Dendritic cell treated with granulocyte-macrophage colony-stimulating factor and Interleukin-4, amounts not matched to agents 40 ng/mL and 50 ng/mL, for 4 days (primary cell): ENCODE results near the gene FBXO24.
A peak's percentile ranks its signal among the peaks of the same experiment; 100 is the strongest.

ENCODE experiments used
- H3K27ac Mint-ChIP-seq: one replicate; pipeline ENCODE4 v1.8.0; 2022; ENCODE audit warnings: mild to moderate bottlenecking, mixed read lengths
- H3K27me3 Mint-ChIP-seq: one replicate; pipeline ENCODE4 v1.8.0; 2022; ENCODE audit warnings: mild to moderate bottlenecking, mixed read lengths
- H3K36me3 Mint-ChIP-seq: one replicate; pipeline ENCODE4 v1.8.0; 2022; ENCODE audit warnings: low read depth, mixed read lengths
- H3K4me1 Mint-ChIP-seq: one replicate; pipeline ENCODE4 v1.8.0; 2022; ENCODE audit warnings: low read depth, mixed read lengths
- H3K4me3 Mint-ChIP-seq: one replicate; pipeline ENCODE4 v1.8.0; 2022; ENCODE audit warnings: mild to moderate bottlenecking, moderate library complexity, mixed read lengths
- H3K9me3 Mint-ChIP-seq: one replicate; pipeline ENCODE4 v1.8.0; 2022; ENCODE audit warnings: mixed read lengths
- intact Hi-C: fragments of 100-400 bp; cut with micrococcal nuclease; formaldehyde crosslinking; loops from one replicate; pipeline ENCODE4 v1.15.0; 2022

The FBXO24 gene

DNA sequence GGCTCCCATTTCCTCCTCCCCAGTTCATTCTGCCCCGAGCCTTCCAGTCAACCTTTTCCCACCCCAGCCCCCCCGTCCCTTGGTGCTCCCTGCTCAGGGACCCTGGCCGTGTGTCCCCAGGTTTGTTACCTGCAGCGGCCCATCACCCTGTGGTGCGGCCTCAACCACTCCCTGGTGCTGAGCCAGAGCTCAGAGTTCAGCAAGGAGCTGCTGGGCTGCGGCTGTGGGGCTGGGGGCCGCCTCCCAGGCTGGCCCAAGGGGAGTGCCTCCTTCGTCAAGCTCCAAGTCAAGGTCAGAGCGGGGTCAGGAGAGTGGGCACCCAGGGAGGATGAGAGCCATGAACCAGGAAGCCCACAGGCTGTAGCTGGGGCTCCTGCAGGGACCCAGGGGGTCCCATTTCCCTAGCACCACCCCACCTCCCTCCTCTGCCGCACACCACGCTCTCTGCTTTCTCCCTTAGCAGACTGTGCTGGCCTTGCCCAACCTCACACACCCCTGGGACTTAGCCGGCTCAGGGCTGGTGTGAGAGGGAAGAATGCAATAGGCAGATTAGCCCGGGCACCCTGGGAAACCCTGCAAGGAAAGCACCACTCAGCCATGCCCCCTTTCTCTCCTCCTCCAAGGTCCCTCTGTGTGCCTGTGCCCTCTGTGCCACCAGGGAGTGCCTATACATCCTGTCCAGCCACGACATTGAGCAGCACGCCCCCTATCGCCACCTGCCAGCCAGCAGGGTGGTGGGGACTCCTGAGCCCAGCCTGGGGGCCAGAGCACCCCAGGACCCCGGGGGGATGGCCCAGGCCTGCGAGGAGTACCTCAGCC lies 14.0 kb downstream of the FBXO24 start:
- peaks cover 39% of the 10 kb centered on the region for H3K27me3 Mint-ChIP-seq
- H3K4me3 Mint-ChIP-seq = no peak overlapping the region

DNA sequence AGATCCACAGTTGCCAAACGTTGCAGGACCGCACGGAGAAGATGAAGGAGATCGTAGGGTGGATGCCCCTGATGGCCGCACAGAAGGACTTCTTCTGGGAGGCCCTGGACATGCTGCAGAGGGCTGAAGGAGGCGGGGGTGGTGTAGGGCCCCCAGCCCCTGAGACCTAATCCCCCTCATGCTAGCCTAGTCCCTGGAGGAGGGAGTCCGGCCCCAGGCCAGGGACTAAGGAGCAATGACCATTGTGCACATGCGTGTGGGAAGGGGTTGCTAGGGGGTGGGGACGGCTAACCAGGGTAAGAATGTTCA lies 14.6 kb downstream of the FBXO24 start:
- peaks cover 28% of the 10 kb centered on the region for H3K4me1 Mint-ChIP-seq
- intact Hi-C loops = no loop called here
- no peak overlapping the region for H3K4me3 Mint-ChIP-seq
- no peak overlapping the region for H3K27ac Mint-ChIP-seq
- H3K9me3 Mint-ChIP-seq = no peaks in the 10 kb centered on the region
- H3K27me3 Mint-ChIP-seq = peaks cover 44% of the 10 kb centered on the region
- no peaks in the 10 kb centered on the region for H3K36me3 Mint-ChIP-seq

More for the DNA sequence above, 14.0 kb downstream of the FBXO24 start:
- H3K9me3 Mint-ChIP-seq = no peaks in the 10 kb centered on the region
- no peak overlapping the region for H3K27ac Mint-ChIP-seq
- no peaks in the 10 kb centered on the region for H3K36me3 Mint-ChIP-seq
- intact Hi-C loops = no loop called here
- H3K4me1 Mint-ChIP-seq = peaks cover 22% of the 10 kb centered on the region

DNA sequence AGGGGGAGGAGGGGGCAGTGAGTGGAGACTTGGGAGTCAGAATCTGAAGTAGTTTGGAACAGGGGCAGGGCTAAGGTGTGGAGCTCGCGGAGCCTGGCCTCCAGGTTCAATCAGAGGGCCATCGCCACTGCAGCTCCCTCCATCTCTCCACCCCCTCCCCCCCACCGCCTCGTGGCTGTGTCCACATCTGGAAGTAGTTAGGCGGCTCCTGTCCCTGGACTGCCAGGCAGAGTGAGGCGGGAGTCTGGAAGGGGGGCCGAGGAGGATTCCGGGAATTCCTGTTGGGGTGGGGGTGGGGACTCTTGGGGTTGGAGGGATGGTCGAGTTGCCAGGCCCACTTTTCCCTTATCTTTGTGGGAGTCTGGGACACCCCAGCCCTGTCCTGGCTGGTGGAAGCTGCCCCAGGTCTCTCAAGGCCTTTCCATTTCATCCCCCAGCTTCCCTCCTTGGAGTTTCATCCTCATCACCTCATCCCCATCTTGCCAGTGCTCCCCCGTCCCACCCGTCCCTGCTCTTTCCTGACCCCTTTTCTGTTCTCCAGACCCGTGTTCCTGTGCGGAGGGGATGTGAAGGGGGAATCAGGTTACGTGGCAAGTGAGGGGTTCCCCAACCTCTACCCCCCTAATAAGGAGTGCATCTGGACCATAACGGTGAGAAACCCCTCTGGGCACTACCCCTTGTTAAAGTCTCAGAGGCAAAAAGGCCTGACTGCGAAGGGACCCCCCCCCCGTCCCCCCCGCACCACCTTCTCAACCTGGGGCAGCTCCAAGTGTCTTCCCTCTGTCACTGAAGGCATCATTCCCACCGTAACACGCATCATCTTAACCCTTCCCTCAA lies 17.0 kb downstream of the FBXO24 start:
- Mint-ChIP-seq H3K27me3 (peaks cover 59% of the 10 kb centered on the region), H3K36me3 (no peaks in the 10 kb centered on the region), H3K4me1 (peaks cover 36% of the 10 kb centered on the region), H3K9me3 (no peaks in the 10 kb centered on the region), H3K4me3 (no peak overlapping the region), H3K27ac (no peak overlapping the region)
- intact Hi-C loops = no loop called here

DNA sequence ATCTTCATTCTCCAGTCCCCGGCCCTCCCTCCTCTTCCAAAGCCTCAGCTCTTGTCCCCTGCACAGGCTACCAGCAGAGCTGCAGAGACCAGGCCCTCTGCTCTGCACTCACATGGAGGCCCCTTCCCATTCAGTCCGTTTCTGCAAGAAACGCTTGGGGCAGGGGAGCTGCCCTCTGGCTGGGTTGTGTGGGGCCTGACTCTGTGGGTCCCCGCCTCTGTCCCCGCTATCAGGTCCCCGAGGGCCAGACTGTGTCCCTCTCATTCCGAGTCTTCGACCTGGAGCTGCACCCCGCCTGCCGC lies 17.5 kb downstream of the FBXO24 start:
- H3K36me3 Mint-ChIP-seq = no peaks in the 10 kb centered on the region
- peak overlapping the region; percentile 81 for H3K4me3 Mint-ChIP-seq
- peak overlapping the region; percentile 43 for H3K27ac Mint-ChIP-seq
- H3K27me3 Mint-ChIP-seq = peaks cover 59% of the 10 kb centered on the region
- intact Hi-C loops = no loop called here
- H3K4me1 Mint-ChIP-seq = peaks cover 36% of the 10 kb centered on the region
- H3K9me3 Mint-ChIP-seq = no peaks in the 10 kb centered on the region

DNA sequence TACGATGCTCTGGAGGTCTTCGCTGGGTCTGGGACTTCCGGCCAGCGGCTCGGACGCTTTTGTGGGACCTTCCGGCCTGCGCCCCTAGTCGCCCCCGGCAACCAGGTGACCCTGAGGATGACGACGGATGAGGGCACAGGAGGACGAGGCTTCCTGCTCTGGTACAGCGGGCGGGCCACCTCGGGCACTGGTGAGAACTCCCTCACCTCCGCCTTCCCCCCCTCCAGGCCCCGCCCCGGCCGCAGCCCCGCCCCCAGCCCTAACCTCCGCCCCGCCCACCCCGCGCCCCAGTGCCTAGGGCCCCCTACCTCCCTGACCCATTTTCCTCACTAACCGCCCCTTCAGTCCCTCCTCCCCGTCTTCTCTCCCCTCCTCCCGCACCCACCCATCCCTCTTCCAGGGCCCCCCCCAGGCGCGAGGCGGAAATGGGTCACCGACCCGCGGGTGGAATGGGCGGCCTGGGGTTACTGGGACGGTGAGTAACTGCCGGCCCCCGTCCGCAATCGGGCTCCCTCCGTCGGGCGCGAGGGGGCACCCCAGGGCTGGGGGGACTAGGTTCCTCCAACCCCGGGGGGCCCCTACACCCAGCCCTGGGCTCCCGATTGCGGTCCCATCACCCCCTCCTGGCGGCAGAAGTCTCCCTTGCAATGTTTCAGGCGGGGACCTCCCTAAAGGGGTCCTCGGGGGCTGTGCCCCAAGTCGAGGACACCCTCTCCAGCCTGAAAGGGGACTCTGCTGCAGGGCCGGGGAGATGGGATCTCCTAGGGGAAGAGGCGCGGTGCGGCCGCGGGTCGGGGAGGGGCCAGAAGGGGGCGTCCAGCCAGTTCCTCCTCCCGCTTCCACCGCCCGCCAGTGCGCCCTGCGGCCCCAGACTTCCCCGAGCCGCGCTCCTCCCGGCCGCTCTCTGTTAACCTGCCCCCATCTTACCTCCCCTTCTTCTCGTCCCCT lies 18.2 kb downstream of the FBXO24 start:
- Mint-ChIP-seq H3K4me1 (peaks cover 37% of the 10 kb centered on the region), H3K4me3 (peak overlapping the region; percentile 81), H3K36me3 (no peaks in the 10 kb centered on the region), H3K27me3 (peaks cover 57% of the 10 kb centered on the region), H3K27ac (peak overlapping the region; percentile 43), H3K9me3 (no peaks in the 10 kb centered on the region)
- intact Hi-C loops = no loop called here

DNA sequence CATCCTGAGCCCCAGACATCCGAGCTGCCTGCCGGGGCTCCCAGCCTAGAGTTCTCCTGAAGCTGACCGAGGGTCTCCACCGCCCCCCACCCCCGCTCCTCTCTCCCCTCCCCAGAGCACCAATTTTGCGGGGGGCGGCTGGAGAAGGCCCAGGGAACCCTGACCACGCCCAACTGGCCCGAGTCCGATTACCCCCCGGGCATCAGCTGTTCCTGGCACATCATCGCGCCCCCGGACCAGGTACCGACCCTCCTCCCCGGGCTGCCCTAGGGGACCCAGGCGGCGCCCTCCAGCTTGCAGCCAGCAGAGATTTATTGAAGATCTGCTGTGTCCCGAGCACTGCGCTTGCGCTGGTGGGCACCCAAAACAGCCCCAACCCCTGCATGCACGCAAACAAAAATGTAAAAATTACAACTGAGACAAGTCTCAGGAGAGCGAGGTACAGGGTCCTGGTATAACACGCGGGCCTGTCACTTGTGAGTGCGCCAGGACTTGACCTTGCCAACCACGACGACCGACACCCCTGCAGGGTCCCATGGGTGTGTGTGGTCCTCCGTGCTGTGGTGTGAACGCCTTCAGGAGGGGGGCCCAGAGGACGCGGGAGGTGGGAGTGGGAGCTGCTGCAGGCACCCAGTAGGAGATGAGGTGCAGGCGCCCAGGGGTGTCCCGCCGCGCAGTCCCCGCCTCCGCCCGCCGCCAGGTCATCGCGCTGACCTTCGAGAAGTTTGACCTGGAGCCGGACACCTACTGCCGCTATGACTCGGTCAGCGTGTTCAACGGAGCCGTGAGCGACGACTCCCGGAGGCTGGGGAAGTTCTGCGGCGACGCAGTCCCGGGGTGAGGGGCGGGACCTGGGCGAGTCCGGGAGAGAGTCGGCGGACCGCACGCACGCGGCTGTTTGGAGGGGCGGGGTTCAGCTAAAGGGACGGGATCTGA lies 19.1 kb downstream of the FBXO24 start:
- H3K36me3 Mint-ChIP-seq = no peaks in the 10 kb centered on the region
- peaks cover 55% of the 10 kb centered on the region for H3K27me3 Mint-ChIP-seq
- peak overlapping the region; percentile 43 for H3K27ac Mint-ChIP-seq
- intact Hi-C loops = no loop called here
- peaks cover 47% of the 10 kb centered on the region for H3K4me1 Mint-ChIP-seq
- peak overlapping the region; percentile 81 for H3K4me3 Mint-ChIP-seq
- H3K9me3 Mint-ChIP-seq = no peaks in the 10 kb centered on the region

DNA sequence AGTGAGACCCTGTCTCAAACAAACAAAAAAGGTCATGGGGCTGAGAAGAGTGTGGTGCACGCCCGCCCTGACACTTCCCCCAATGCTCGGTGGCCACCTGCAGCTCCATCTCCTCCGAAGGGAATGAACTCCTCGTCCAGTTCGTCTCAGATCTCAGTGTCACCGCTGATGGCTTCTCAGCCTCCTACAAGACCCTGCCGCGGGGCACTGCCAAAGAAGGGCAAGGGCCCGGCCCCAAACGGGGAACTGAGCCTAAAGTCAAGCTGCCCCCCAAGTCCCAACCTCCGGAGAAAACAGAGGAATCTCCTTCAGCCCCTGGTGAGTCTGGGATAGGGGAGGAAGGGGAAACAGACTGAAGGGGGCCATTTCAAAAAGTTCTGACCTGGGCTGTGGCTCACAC lies 20.2 kb downstream of the FBXO24 start:
- intact Hi-C loops = no loop called here
- Mint-ChIP-seq H3K27ac (peak overlapping the region; percentile 43), H3K4me3 (no peak overlapping the region)

DNA sequence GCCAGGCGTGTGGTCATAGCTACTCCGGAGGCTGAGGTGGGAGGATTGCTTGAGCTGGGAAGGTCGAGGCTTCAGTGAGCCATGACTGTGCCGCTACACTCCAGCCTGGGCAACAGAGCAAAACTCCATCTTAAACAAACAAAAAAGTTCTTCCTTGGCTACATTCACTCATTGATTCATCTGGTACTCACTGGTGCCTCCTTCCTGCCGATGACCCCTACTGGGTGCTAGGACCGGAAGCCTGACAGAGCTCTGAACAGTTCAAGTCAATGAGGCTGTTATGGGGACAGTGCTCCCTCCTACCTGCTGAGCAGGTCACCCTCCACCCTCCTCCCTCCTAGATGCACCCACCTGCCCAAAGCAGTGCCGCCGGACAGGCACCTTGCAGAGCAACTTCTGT lies 21.0 kb downstream of the FBXO24 start:
- intact Hi-C loops = no loop called here
- Mint-ChIP-seq H3K4me3 (no peak overlapping the region), H3K27ac (no peak overlapping the region), H3K9me3 (no peaks in the 10 kb centered on the region), H3K4me1 (peaks cover 56% of the 10 kb centered on the region), H3K27me3 (peaks cover 42% of the 10 kb centered on the region), H3K36me3 (peaks cover 5% of the 10 kb centered on the region)

More for the DNA sequence above, 20.2 kb downstream of the FBXO24 start:
- Mint-ChIP-seq H3K36me3 (no peaks in the 10 kb centered on the region), H3K9me3 (no peaks in the 10 kb centered on the region), H3K4me1 (peaks cover 54% of the 10 kb centered on the region), H3K27me3 (peaks cover 48% of the 10 kb centered on the region)

DNA sequence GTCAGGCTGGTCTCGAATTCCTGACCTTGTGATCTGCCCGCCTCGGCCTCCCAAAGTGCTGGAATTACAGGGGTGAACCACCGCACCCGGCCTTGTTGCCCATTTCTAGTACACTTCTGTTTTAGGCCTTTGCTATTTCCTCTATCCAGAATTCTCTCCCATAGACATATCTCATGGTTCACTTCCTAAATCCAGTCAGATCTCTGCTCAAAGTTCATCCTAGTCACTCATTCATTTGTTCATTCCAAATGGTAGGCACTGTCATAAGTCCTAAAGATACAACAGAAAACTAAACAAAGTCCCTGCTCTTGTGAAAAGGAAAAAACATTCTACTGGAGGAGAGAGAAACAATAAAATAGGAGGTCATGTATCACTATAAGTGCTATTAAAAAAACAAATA lies 23.8 kb downstream of the FBXO24 start:
- intact Hi-C loops = no loop called here

DNA sequence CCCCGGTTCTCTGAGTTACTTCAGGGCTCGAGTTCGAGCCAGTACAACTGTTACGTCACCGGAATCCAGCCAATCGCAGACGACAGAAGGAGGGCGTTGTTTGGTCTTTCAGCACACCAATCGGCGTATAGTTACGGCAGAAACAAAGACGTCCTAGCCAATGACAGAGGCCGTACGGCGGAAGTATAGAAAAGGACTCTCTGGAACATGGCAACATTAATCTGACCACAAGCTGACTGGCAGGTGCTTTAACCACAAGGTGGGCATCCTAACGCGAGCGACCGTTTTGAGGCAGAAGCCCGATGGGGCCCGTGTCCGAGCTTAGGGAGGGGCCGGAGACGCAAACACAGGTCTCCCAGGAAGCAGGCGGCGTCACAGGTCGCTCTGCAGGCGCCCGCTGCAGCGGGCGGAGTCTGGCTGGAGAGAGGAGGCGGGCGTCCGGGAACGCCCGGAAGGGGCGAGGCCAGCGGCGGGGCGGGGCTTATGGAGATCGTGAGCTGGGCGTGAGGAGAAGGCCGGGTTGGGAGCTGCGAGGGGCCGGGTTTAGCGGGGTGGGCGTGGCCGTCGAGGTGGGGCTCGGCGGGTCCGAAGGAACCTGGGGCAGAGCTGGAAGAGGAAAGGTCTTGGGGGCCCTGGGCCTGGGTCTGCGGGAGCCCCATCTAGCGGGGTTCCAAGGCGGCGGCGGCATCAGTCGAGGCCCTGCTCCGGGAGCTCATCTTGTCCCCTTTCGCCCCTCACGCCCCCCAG lies 26.0 kb downstream of the FBXO24 start, which contains the start of gene MOSPD3:
Gene MOSPD3, plus strand, starts transcription at position 558 of the 747 bp plus-strand sequence. CDS start 252 bp downstream, outside the sequence.
- Mint-ChIP-seq H3K27me3 (peaks cover 7% of the 10 kb centered on the region), H3K9me3 (no peaks in the 10 kb centered on the region), H3K27ac (peak within 1 kb of the TSS; percentile 100), H3K4me1 (peaks cover 38% of the 10 kb centered on the region), H3K4me3 (peak within 1 kb of the TSS; percentile 96), H3K36me3 (peaks cover 28% of the 10 kb centered on the region)
- intact Hi-C loops = loop anchor here (1.0 to 2.0 kb wide), 2 partner anchors 15 to 62 kb away; no protein-coding TSS in a partner anchor

More for the DNA sequence above, 23.8 kb downstream of the FBXO24 start:
- Mint-ChIP-seq H3K27me3 (peaks cover 22% of the 10 kb centered on the region), H3K27ac (peak overlapping the region; percentile 66), H3K4me1 (peaks cover 53% of the 10 kb centered on the region), H3K4me3 (no peak overlapping the region), H3K36me3 (peaks cover 22% of the 10 kb centered on the region), H3K9me3 (no peaks in the 10 kb centered on the region)

DNA sequence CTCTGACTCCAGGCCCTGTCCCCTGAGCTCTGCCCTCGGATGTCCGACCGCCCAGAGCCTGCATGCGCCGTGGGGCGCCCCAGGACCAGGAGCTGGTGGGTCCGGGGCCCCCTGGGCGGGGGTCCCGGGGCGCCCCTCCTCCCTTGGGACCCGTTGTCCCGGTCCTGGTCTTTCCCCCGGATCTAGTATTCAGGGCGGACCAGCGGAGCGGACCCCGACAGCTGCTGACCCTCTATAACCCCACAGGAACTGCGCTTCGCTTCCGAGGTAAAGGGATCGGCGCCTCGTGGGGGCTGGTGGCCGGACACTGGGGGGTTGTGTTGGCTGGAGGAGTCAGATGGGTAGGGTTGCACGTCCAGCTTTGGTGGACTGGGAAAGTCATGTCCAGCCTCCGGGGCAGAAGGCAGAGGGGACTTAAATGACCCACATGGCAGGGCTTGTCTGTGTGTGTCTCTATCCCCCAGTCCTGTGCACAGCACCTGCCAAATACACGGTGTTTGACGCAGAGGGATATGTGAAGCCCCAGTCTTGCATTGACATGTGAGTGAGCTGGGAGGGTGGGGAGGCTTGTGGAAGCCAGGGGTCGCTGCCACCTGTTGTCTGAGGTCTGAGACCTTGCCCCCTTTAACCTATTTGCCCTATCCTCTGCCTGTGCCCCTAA lies 26.7 kb downstream of the FBXO24 start:
- peaks cover 28% of the 10 kb centered on the region for H3K36me3 Mint-ChIP-seq
- intact Hi-C loops = loop anchor here (1.0 to 2.0 kb wide), 2 partner anchors 14 to 61 kb away; no protein-coding TSS in a partner anchor
- H3K27me3 Mint-ChIP-seq = peaks cover 2% of the 10 kb centered on the region
- peak overlapping the region; percentile 96 for H3K4me3 Mint-ChIP-seq
- no peaks in the 10 kb centered on the region for H3K9me3 Mint-ChIP-seq
- H3K4me1 Mint-ChIP-seq = peaks cover 38% of the 10 kb centered on the region
- H3K27ac Mint-ChIP-seq = peak overlapping the region; percentile 100
